ENCODE results near the gene SOX5. TPM values are rescaled to one million over a fixed set of nuclear protein-coding genes. Genes with fewer than 3 reads are reported as not detected.

Gene SOX5
- total RNA-seq, 3 donors from 2014 or later (not counting 1 experiment from before 2014, with no cell fraction given) = 0.80 to 0.95 TPM; not detected in 1

- DNase-seq (no peak), ATAC-seq (no peak)
- Mint-ChIP-seq H3K4me3 (no peak overlapping the region), H3K27me3 (ENCODE audit: low read depth in 2 of 2) (no peaks in the 10 kb centered on the region), H3K4me1 (no peaks in the 10 kb centered on the region), H3K9me3 (peaks cover 2% of the 10 kb centered on the region in 2 donors), H3K36me3 (no peaks in the 10 kb centered on the region), H3K27ac (no peak overlapping the region)
- no peaks in the 10 kb centered on the region for H3K4me1 ChIP-seq (ENCODE audit: control insufficient read depth, insufficient read depth, low read length)
- no peaks in the 10 kb centered on the region for H3K27me3 ChIP-seq (ENCODE audit: control insufficient read depth, insufficient read depth, low read length)
- no peak overlapping the region for H3K27ac ChIP-seq (ENCODE audit: low read length)
- TF ChIP-seq, protein P1, sequence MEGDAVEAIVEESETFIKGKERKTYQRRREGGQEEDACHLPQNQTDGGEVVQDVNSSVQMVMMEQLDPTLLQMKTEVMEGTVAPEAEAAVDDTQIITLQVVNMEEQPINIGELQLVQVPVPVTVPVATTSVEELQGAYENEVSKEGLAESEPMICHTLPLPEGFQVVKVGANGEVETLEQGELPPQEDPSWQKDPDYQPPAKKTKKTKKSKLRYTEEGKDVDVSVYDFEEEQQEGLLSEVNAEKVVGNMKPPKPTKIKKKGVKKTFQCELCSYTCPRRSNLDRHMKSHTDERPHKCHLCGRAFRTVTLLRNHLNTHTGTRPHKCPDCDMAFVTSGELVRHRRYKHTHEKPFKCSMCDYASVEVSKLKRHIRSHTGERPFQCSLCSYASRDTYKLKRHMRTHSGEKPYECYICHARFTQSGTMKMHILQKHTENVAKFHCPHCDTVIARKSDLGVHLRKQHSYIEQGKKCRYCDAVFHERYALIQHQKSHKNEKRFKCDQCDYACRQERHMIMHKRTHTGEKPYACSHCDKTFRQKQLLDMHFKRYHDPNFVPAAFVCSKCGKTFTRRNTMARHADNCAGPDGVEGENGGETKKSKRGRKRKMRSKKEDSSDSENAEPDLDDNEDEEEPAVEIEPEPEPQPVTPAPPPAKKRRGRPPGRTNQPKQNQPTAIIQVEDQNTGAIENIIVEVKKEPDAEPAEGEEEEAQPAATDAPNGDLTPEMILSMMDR (IDR thresholded peaks at IDR 0.05) = no peak
- no peaks in the 10 kb centered on the region for H3K36me3 ChIP-seq (ENCODE audit: control insufficient read depth, insufficient read depth, low read length)
- no peak overlapping the region for H3K4me3 ChIP-seq (ENCODE audit: low read length)
- no peaks in the 10 kb centered on the region for H3K9me3 ChIP-seq (ENCODE audit: control insufficient read depth, insufficient read depth, low read length)
- 60% methylated on average over 3 of the region's 3 CpGs for WGBS (ENCODE audit: insufficient coverage)
- intact Hi-C loops (cut with micrococcal nuclease) = no loop called here
Measured at GRCh38 chr12:23810329-23810902, 139.1 kb downstream of the SOX5 start.

DNA sequence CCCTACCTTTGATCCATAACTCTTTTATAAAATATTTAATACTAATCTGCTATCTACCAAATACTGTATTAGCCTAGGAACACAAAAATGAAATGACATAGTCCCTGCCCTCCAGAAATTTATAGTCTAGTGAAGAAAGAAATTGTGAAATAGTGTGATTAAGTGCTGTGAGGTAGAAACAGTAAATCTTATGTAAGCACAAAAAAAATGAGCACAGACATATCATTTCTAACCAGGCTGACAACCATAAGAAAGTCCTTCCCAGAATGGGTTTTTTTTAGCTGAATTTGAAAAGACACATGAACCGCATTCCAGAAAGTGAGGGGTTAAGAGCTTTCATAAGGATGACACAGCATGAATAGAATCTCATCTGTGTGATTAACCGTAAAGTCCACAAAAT, 145.9 kb downstream of the SOX5 start:
- Mint-ChIP-seq H3K27me3 (ENCODE audit: low read depth in 2 of 2) (no peaks in the 10 kb centered on the region), H3K4me1 (no peaks in the 10 kb centered on the region), H3K4me3 (no peak overlapping the region), H3K27ac (no peak overlapping the region), H3K9me3 (peaks cover 5 to 9% of the 10 kb centered on the region in 2 donors), H3K36me3 (no peaks in the 10 kb centered on the region)
- no peaks in the 10 kb centered on the region for H3K36me3 ChIP-seq (ENCODE audit: control insufficient read depth, insufficient read depth, low read length)
- no peak overlapping the region for H3K27ac ChIP-seq (ENCODE audit: low read length)
- DNase-seq (no peak), ATAC-seq (no peak)
- no peaks in the 10 kb centered on the region for H3K9me3 ChIP-seq (ENCODE audit: control insufficient read depth, insufficient read depth, low read length)
- WGBS (ENCODE audit: insufficient coverage) = 87% methylated on average over 2 of the region's 2 CpGs
- TF ChIP-seq, protein P1 (IDR thresholded peaks at IDR 0.05) = no peak
- no peaks in the 10 kb centered on the region for H3K4me1 ChIP-seq (ENCODE audit: control insufficient read depth, insufficient read depth, low read length)
- intact Hi-C loops (cut with micrococcal nuclease) = no loop called here
- no peak overlapping the region for H3K4me3 ChIP-seq (ENCODE audit: low read length)
- no peaks in the 10 kb centered on the region for H3K27me3 ChIP-seq (ENCODE audit: control insufficient read depth, insufficient read depth, low read length)

DNA sequence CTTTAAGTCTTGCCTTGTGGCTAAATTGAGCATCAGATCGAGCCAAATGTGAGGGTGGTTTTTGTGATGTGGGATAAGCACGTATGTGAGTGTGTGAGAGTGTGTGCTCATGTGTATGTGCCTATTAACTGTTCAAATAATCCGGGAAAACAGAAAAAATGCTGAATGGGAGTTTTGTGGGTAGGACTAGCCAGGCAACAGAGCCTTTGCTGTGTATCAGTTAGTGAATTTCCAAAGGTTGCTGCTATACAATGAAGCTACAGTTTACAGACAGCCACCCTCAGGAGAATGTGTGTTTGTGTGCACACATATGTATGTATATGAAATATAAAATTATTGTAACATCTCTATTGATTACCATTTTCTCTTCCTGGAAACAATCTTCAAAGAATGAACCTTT, 154.0 kb downstream of the SOX5 start:
- WGBS (ENCODE audit: insufficient coverage) = 75% methylated on average over 3 of the region's 3 CpGs
- Mint-ChIP-seq H3K4me1 (no peaks in the 10 kb centered on the region), H3K9me3 (peaks cover 6% of the 10 kb centered on the region in 2 donors), H3K4me3 (no peak overlapping the region), H3K27ac (no peak overlapping the region), H3K27me3 (ENCODE audit: low read depth in 2 of 2) (no peaks in the 10 kb centered on the region), H3K36me3 (no peaks in the 10 kb centered on the region)
- Histone ChIP-seq H3K9me3 (ENCODE audit: control insufficient read depth, insufficient read depth, low read length) (no peaks in the 10 kb centered on the region), H3K36me3 (ENCODE audit: control insufficient read depth, insufficient read depth, low read length) (no peaks in the 10 kb centered on the region), H3K4me1 (ENCODE audit: control insufficient read depth, insufficient read depth, low read length) (no peaks in the 10 kb centered on the region), H3K27ac (ENCODE audit: low read length) (no peak overlapping the region), H3K4me3 (ENCODE audit: low read length) (no peak overlapping the region), H3K27me3 (ENCODE audit: control insufficient read depth, insufficient read depth, low read length) (no peaks in the 10 kb centered on the region)
- DNase-seq (no peak), ATAC-seq (no peak)
- TF ChIP-seq, protein P1 (IDR thresholded peaks at IDR 0.05) = no peak
- intact Hi-C loops (cut with micrococcal nuclease) = no loop called here

- 71% methylated on average over 1 of the region's 1 CpG for WGBS (ENCODE audit: insufficient coverage)
- no peak for DNase-seq
Measured at GRCh38 chr12:23781118-23781517, 168.4 kb downstream of the SOX5 start.

More at GRCh38 chr12:23781118-23781517, 168.4 kb downstream of the SOX5 start:
- no peak for ATAC-seq
- peaks cover 2 to 5% of the 10 kb centered on the region in 2 donors for H3K9me3 Mint-ChIP-seq
- TF ChIP-seq, protein P1 (IDR thresholded peaks at IDR 0.05) = no peak
- H3K4me3 ChIP-seq (ENCODE audit: low read length) = no peak overlapping the region
- H3K4me3 Mint-ChIP-seq = no peak overlapping the region
- no peaks in the 10 kb centered on the region for H3K36me3 Mint-ChIP-seq
- intact Hi-C loops (cut with micrococcal nuclease) = no loop called here
- H3K27ac Mint-ChIP-seq = no peak overlapping the region
- H3K27me3 ChIP-seq (ENCODE audit: control insufficient read depth, insufficient read depth, low read length) = no peaks in the 10 kb centered on the region
- H3K4me1 Mint-ChIP-seq = no peaks in the 10 kb centered on the region
- H3K27me3 Mint-ChIP-seq (ENCODE audit: low read depth in 2 of 2) = no peaks in the 10 kb centered on the region
- H3K4me1 ChIP-seq (ENCODE audit: control insufficient read depth, insufficient read depth, low read length) = no peaks in the 10 kb centered on the region
- H3K36me3 ChIP-seq (ENCODE audit: control insufficient read depth, insufficient read depth, low read length) = no peaks in the 10 kb centered on the region
- no peak overlapping the region for H3K27ac ChIP-seq (ENCODE audit: low read length)
- H3K9me3 ChIP-seq (ENCODE audit: control insufficient read depth, insufficient read depth, low read length) = no peaks in the 10 kb centered on the region

Data from natural killer cell (primary cell).